BLaER1 treated with 17β-estradiol and CSF1 and Interleukin-3, amounts not matched to agents 10 nM and 100 nM (cell line): Measurements from ENCODE around the gene ELMO1.
A peak's percentile ranks its signal among the peaks of the same experiment; 100 is the strongest.

Experiments
- H3K27ac ChIP-seq, 11 experiments: shearing (Covaris generic); formaldehyde crosslinking; 2 replicates each; pipeline ENCODE4 v1.8.1; 2022
- H3K27me3 ChIP-seq, 11 experiments: shearing (Covaris generic); formaldehyde crosslinking; 2 replicates each; pipeline ENCODE4 v1.8.1; 2022
- H3K36me3 ChIP-seq, 11 experiments: shearing (Covaris generic); formaldehyde crosslinking; 2 replicates each; pipeline ENCODE4 v1.8.1; 2022
- H3K4me1 ChIP-seq, 10 experiments: shearing (Covaris generic); formaldehyde crosslinking; 2 replicates each; pipeline ENCODE4 v1.8.1; 2022
- H3K4me2 ChIP-seq, 11 experiments: shearing (Covaris generic); formaldehyde crosslinking; 2 replicates each; pipeline ENCODE4 v1.8.1; 2022
- H3K4me3 ChIP-seq, 10 experiments: shearing (Covaris generic); formaldehyde crosslinking; 2 replicates each; pipeline ENCODE4 v1.8.1; 2022
- H3K9ac ChIP-seq, 11 experiments: shearing (Covaris generic); formaldehyde crosslinking; 2 replicates each; pipeline ENCODE4 v1.8.1; 2022
- H3K9me3 ChIP-seq, 11 experiments: shearing (Covaris generic); formaldehyde crosslinking; replicated peaks in 1 of 11; 2 replicates each; pipeline ENCODE4 v1.8.1; 2022
- H4K20me1 ChIP-seq, 11 experiments: shearing (Covaris generic); formaldehyde crosslinking; 2 replicates each; pipeline ENCODE4 v1.8.1; 2022
- Cebpa-rat ChIP-seq, 11 experiments: shearing (Covaris generic); IDR thresholded peaks; 2 replicates each; pipeline ENCODE4 v1.8.1; 2022

ELMO1 gene

DNA sequence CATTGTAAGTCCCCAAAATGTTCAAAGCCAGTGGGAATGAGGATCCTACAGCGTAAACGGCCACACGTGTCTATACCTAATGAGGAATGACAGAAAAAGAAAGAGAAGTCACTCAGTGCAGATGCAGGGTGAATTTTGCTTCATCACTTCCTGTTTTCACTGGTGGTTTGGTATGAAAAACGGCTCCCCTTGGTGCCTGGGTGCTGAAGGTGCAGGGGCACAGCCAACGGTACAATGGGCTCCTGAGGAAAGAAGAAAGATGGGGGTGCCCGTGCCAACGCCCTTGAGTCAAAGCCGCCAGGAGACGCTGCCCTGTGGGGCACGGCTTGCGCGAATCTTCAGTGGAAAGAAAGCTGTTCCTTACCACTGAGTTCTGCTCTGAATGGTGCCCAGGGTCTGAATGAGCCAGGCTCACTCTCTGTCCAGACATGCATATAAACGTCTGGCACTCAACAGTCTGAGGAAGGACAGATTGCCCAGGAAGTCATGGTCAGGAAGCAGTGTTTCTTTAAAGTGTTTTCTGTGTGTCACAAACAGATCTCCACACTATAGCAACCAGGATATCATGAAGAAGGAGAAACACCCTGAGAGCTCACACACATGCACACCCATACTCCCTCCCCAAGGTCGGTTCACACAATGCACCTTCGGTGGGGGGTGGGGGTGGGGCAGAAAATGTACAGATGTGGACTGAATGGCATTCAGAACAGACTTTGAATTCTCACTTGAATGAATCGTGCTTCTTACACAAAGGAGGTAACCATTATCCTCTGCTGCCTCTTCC lies 105.8 kb downstream of the ELMO1 start:
- Histone ChIP-seq H3K27ac (peak overlapping the region; percentile 58 to 92 (median 89)), H3K9me3 (peaks cover 0 to 10% (median 6%) of the 10 kb centered on the region in 11 experiments; a peak in 11 of 22 replicates), H3K4me3 (peak overlapping the region; percentile 50 to 74 (median 67)), H4K20me1 (peaks cover 0 to 22% (median 0%) of the 10 kb centered on the region in 11 experiments; a peak in 5 of 22 replicates), H3K27me3 (no peaks in the 10 kb centered on the region), H3K4me1 (peaks cover 40 to 64% (median 53%) of the 10 kb centered on the region in 10 experiments), H3K4me2 (peak overlapping the region; percentile 77 to 95 (median 87)), H3K9ac (peak overlapping the region; percentile 70 to 87 (median 80)), H3K36me3 (peaks cover 5 to 25% (median 14%) of the 10 kb centered on the region in 11 experiments; a peak in 20 of 22 replicates)
- no peak for TF ChIP-seq Cebpa-rat (IDR thresholded peaks at IDR 0.05)

DNA sequence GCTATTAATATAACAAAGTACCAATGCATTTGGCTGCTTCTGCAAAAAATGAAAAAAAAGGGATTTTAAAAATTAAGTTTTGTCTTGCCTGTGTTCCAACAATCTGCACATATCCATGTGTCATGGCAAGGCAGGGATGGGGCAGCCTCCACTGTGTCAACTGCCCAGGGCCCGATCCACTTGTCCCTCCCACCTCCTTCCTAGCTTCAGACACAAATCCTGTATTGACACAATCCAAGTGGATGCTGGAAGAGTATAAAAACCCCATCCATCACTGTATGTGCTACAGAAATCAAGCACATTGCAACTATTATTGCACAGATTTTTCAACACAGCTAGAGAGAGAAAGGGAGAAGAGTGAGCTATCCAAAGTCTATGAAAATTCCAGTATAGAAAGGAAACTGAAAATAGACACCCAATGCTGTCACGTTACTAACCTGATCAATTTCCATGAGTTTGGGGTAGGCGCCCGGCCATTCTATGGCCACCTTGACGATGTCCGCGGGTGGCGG lies 106.4 kb downstream of the ELMO1 start:
- peaks cover 5 to 31% (median 21%) of the 10 kb centered on the region in 11 experiments; a peak in 21 of 22 replicates for H3K36me3 ChIP-seq
- H3K27me3 ChIP-seq: no peaks in the 10 kb centered on the region
- H3K4me1 ChIP-seq: peaks cover 40 to 64% (median 57%) of the 10 kb centered on the region in 10 experiments
- peaks cover 0 to 28% (median 0%) of the 10 kb centered on the region in 11 experiments; a peak in 5 of 22 replicates for H4K20me1 ChIP-seq
- H3K4me2 ChIP-seq: peak overlapping the region; percentile 77 to 95 (median 87)
- TF ChIP-seq Cebpa-rat (IDR thresholded peaks at IDR 0.05): no peak
- H3K9me3 ChIP-seq: peaks cover 0 to 15% (median 11%) of the 10 kb centered on the region in 11 experiments; a peak in 11 of 22 replicates
- peak overlapping the region; percentile 58 to 92 (median 89) for H3K27ac ChIP-seq
- H3K4me3 ChIP-seq: peak overlapping the region; percentile 50 to 74 (median 67)
- peak overlapping the region; percentile 70 to 87 (median 80) for H3K9ac ChIP-seq

DNA sequence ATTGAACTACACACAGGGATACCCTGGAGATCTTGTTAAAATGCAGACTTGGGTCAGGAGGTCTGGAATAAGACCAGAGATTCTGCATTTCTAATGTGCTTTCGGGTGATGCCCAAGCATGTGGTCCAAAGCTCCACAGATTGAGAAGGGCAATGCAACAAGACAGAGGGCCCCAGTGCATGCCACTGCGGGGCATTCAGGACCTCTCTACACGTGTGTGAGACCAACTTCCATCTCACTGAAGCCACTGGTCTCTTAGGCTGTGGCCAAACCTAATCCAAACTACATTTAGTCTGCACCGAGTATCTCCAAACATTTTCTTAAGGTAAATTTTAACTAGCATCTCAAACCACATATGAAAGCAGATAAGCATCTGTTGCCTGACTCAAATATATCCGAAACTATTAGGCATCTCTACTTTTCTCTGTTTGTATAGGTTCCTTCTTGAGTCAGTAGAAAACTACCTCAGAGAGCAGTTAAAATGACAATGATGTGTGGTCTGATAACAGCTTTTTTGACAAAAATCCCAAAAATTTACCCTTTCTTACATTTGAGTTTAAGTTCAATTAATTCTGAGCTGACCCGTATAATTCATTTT lies 107.5 kb downstream of the ELMO1 start:
- H3K27ac ChIP-seq: peak overlapping the region in 8 of 11 experiments; percentile 4 to 92 (median 90); a peak in 9 of 22 replicates
- H4K20me1 ChIP-seq: peaks cover 0 to 34% (median 0%) of the 10 kb centered on the region in 11 experiments; a peak in 8 of 22 replicates
- peak overlapping the region; percentile 20 to 95 (median 86); a peak in 21 of 22 replicates for H3K4me2 ChIP-seq
- TF ChIP-seq Cebpa-rat (IDR thresholded peaks at IDR 0.05): no peak
- peaks cover 5 to 42% (median 26%) of the 10 kb centered on the region in 11 experiments; a peak in 21 of 22 replicates for H3K36me3 ChIP-seq
- H3K4me1 ChIP-seq: peaks cover 34 to 67% (median 58%) of the 10 kb centered on the region in 10 experiments
- H3K9me3 ChIP-seq: peaks cover 0 to 15% (median 12%) of the 10 kb centered on the region in 11 experiments; a peak in 11 of 22 replicates
- peak overlapping the region in 9 of 11 experiments; percentile 8 to 86 (median 80); a peak in 13 of 22 replicates for H3K9ac ChIP-seq
- peak overlapping the region in 8 of 10 experiments; percentile 61 to 74 (median 67); a peak in 16 of 20 replicates for H3K4me3 ChIP-seq
- H3K27me3 ChIP-seq: no peaks in the 10 kb centered on the region

DNA sequence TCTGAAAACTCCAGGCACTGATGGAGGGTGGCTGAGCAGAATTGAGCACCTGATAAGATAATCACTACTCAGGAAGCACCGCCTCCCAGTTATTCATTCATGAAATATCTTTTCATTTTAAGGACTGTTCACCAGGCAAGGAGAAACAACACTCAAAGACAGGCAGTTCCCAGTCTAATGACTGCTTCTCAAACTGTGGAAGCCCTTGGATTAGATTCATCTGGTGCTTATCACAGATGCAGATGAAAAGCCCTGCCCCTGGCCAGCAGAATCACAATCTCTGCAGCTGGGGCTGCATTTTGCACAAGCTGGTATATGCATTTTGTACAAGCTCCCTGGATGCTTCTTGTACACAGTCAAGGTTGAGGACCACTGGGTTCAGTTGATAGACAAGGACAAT lies 109.7 kb downstream of the ELMO1 start:
- H3K27ac ChIP-seq: no peak overlapping the region
- peaks cover 0 to 56% (median 4%) of the 10 kb centered on the region in 11 experiments; a peak in 10 of 22 replicates for H4K20me1 ChIP-seq
- no peak overlapping the region for H3K4me3 ChIP-seq
- H3K36me3 ChIP-seq: peaks cover 5 to 63% (median 46%) of the 10 kb centered on the region in 11 experiments; a peak in 21 of 22 replicates
- H3K27me3 ChIP-seq: no peaks in the 10 kb centered on the region
- H3K4me2 ChIP-seq: peak overlapping the region in 3 of 11 experiments; percentile 5 to 89 (median 77); a peak in 2 of 22 replicates
- H3K9ac ChIP-seq: no peak overlapping the region
- no peak for TF ChIP-seq Cebpa-rat (IDR thresholded peaks at IDR 0.05)
- H3K4me1 ChIP-seq: peaks cover 18 to 55% (median 44%) of the 10 kb centered on the region in 10 experiments
- H3K9me3 ChIP-seq: peaks cover 0 to 34% (median 17%) of the 10 kb centered on the region in 11 experiments; a peak in 12 of 22 replicates

DNA sequence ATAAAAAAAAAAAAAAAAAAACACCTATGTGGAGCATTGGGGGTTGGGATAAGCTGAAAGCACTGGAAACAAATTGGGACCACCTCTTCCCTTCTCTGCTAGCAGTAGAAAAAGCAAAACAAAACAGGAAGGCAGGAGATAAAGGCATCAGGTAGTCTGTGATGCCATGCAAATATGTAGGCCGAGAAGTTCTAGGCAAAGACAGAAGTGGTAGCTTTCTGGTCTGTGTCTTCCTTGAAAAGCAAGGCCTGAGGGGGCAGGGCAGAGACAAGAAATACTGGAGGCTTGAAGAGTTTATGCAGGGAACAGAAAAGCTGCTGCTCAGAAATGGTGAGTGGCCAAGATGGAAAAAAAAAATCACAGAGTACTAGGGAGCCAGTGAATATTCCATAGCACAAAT lies 111.1 kb downstream of the ELMO1 start:
- TF ChIP-seq Cebpa-rat (IDR thresholded peaks at IDR 0.05): no peak
- H3K27me3 ChIP-seq: no peaks in the 10 kb centered on the region
- no peak overlapping the region for H3K9ac ChIP-seq
- H3K27ac ChIP-seq: no peak overlapping the region
- no peak overlapping the region for H3K4me3 ChIP-seq
- H3K4me1 ChIP-seq: peaks cover 8 to 44% (median 33%) of the 10 kb centered on the region in 10 experiments
- H3K4me2 ChIP-seq: peak overlapping the region in 3 of 11 experiments; percentile 16 to 31 (median 18); a peak in 4 of 22 replicates
- H3K9me3 ChIP-seq: peaks cover 3 to 40% (median 24%) of the 10 kb centered on the region in 11 experiments; a peak in 15 of 22 replicates
- H3K36me3 ChIP-seq: peaks cover 5 to 78% (median 59%) of the 10 kb centered on the region in 11 experiments; a peak in 21 of 22 replicates
- peaks cover 0 to 70% (median 4%) of the 10 kb centered on the region in 11 experiments; a peak in 10 of 22 replicates for H4K20me1 ChIP-seq

DNA sequence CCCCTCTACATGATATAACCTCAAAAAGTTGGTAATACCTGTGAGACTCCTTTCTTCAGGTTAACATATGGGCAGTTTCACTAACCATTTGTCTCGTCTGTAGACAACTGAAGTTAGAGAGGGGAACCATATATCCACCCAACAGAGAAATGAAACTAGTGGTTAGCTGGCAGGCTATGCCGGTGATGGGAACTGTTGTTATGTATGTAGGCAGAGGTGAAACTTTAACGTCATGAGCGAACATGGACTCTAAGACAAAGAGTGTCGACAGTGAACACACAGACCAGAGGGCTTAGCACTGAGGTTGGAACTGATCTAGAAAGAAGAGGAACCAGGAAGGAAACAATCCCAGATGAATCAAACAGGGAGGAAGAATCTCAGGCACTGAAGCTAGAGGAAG lies 112.4 kb downstream of the ELMO1 start:
- Histone ChIP-seq H3K9ac (no peak overlapping the region), H4K20me1 (peaks cover 0 to 81% (median 4%) of the 10 kb centered on the region in 11 experiments; a peak in 10 of 22 replicates), H3K4me3 (no peak overlapping the region), H3K27me3 (no peaks in the 10 kb centered on the region), H3K4me1 (peaks cover 7 to 35% (median 22%) of the 10 kb centered on the region in 10 experiments), H3K9me3 (peaks cover 11 to 53% (median 37%) of the 10 kb centered on the region in 11 experiments; a peak in 19 of 22 replicates), H3K36me3 (peaks cover 5 to 90% (median 72%) of the 10 kb centered on the region in 11 experiments; a peak in 21 of 22 replicates), H3K27ac (peak overlapping the region in 3 of 11 experiments; percentile 18 to 40 (median 34); a peak in 3 of 22 replicates), H3K4me2 (peak overlapping the region in 5 of 11 experiments; percentile 27 to 69 (median 43); a peak in 9 of 22 replicates)
- TF ChIP-seq Cebpa-rat (IDR thresholded peaks at IDR 0.05): no peak

DNA sequence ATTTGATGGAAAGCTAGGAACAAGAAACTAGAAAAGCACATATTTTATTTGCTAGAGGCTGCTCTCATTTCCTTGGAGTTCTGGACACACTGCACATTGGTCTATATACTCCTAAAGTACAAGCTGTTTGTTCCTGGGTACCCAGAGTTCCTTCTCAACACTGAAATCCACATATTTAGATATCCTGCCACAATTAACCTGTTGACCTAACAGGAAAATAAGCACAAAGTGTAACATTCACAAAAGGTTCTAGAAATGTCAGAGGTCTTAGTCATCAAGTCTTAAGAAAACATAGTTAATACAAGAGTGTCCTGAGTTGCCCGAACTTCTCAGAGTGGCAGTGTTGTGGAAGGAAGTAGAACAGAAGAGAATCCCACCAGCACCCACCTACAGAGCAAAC lies 115.6 kb downstream of the ELMO1 start:
- Histone ChIP-seq H3K27ac (no peak overlapping the region), H3K27me3 (no peaks in the 10 kb centered on the region), H4K20me1 (peaks cover 0 to 83% (median 4%) of the 10 kb centered on the region in 11 experiments; a peak in 11 of 22 replicates), H3K9me3 (peaks cover 9 to 63% (median 39%) of the 10 kb centered on the region in 11 experiments; a peak in 20 of 22 replicates), H3K4me3 (no peak overlapping the region), H3K36me3 (peaks cover 0 to 99% (median 80%) of the 10 kb centered on the region in 11 experiments; a peak in 20 of 22 replicates), H3K9ac (no peak overlapping the region), H3K4me1 (peaks cover 0 to 21% (median 8%) of the 10 kb centered on the region in 10 experiments; a peak in 10 of 20 replicates), H3K4me2 (no peak overlapping the region)
- TF ChIP-seq Cebpa-rat (IDR thresholded peaks at IDR 0.05): no peak
